ENCODE data around the gene SPINK2.

DNA sequence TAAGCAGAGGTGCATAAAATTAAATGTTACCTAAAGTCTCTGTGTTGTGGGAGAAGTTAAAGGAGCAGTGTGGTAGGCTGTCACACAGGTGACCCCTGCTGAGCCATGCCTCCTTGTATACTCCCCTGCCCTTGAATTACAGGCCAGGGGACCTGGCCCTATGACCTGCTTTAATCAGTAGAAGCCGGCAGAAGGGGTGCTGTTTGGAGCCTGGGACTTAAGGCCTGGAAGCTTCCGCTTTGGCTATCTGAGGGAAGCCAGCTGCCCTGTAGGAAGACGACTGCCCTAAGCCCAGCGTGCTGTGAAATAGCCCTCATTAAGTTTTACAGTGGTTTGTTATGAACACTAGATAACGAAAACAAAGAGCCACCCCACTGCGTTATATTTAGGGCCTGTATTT lies 34.1 kb downstream of the SPINK2 start:
- TF ChIP-seq CTCF (IDR thresholded peaks at IDR 0.05), result no peak
- TF ChIP-seq POLR2A (IDR thresholded peaks at IDR 0.05), result no peak
